Measurements from ENCODE around the gene NEIL1.

DNA sequence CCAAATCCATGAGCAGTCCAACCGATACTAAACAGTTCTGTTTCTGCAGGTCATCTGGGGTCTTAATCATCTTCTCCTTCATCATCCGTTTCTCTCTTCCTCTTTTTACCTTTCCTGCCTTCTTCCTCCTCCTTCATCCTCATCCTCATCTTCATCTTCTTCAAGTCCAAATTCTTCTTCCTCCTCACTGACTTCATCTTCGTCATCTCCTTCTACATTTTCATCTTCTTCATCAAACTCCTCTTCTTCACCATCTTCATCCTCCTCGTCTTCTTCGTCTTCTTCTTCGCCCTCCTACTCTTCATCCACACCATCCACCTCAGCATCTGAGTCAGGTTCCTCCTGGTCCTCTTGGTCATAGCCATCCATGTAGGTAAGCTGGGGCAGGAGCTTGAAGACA is 25.1 kb upstream of the NEIL1 start:
- no peak for TF ChIP-seq SUZ12 (IDR thresholded peaks at IDR 0.05; ENCODE audit: extremely low read depth, insufficient read depth, insufficient read length)
- no peak for TF ChIP-seq YY1 (IDR thresholded peaks at IDR 0.05; ENCODE audit: insufficient read depth, insufficient read length)
